Measurements from ENCODE around the gene TMEM219.
"Not testable (repeated sequence)": the region's sequence is repeated elsewhere in the genome, so short reads cannot be mapped to it uniquely, and the experiment has no call there.

The TMEM219 gene

DNA sequence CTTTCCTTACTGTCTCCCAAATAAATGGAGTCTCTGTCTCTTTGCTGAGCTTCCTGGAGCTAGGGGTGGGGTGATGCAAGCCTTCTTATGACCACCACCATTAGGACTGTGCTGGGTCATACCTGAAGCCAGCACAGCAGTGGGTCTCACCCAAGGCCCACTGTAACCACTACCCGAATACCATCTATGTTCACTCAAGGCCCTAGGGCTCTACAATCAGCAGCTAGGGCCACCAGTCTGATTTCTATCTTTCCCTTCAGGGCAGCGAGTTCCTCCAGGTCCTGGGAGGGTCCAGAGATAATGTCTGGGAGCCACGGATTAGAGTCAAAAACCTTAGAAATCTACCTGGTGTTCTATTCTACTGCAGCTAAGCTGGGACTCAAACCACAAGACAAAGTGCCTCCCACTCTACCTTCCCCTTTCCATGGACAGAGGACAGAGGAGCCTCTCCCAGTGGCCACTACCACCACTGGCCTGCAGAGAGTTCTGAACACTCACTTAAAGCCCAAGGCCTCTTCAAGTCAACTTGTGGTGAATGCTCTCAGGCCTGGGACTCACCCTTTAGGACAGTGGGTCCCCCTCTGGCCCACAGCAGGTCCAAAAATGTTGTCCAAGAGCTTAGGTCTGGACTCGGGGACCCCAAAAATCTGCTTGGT, 10.9 kb upstream of the TMEM219 start:
- DNase-seq: no peak

DNA sequence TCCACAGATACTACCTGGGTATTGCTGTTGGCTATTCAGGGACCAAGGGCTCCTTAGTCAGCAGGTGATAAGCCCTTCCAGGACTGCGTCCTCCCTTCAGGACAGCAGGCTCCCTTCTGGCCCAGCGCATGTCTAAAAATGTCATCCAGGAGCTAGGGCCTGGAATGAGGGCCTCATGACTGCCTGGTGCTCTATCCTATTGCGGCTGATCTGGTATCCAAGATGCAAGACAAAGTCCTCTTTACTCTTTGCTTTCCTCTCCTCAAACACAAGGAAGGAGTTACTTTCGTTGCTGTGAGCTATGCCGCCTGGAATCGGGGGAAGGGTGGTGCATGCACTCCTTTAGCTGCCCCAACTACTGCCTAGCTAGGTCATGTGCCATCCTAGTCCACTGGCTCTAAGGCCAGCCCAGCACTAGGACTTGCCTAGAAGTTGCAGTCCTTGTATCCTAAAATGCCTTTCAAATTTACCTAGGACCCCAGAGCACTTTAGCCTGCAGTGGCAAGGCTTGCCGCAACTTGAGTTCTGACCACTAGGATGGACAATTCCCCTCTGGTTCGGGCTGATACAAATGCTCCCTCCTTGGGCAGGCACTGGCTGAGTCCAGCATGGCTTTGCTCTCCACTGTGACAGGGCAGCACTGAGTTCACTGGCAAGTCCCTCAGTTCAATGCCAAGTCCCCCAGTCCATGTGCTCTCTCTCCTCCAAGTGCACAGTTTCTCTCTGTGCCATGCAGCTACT, 10.1 kb upstream of the TMEM219 start:
- no peak for DNase-seq

DNA sequence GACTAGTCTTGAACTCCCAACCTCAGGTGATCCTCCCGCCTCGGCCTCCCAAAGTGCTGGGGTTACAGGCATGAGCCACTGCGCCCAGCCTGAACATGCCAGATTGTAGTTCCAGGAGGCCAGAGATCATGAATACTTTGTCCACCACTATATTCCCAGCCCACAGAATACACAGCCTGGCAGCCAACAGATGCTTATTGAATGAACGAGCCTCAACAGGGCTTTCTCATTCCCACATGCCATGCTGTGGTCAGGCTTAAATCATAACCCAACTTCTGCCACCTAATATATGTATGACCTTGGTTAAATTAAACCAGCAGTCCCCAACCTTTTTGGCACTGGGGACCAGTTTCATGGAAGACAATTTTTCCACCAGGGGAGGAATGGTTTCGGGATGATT, 3.1 kb upstream of the TMEM219 start:
- DNase-seq: no peak

DNA sequence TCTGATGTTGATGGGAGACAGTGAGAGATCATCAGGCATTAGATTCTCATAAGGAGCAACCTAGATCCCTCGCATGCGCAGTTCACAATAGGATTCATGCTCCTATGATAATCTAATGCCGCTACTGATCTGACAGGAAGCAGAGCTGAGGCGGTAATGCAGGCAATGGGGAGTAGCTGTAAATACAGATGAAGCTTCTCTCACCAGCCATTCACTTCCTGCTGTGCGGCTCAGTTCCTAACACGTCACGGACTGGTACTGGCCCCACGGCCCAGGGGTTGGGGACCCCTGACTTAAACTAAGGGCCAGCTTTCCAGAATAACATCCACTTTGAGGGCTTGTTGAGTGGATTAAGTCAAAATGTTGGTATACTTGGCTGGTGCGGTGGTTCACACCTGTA, 2.6 kb upstream of the TMEM219 start:
- no peak for DNase-seq

DNA sequence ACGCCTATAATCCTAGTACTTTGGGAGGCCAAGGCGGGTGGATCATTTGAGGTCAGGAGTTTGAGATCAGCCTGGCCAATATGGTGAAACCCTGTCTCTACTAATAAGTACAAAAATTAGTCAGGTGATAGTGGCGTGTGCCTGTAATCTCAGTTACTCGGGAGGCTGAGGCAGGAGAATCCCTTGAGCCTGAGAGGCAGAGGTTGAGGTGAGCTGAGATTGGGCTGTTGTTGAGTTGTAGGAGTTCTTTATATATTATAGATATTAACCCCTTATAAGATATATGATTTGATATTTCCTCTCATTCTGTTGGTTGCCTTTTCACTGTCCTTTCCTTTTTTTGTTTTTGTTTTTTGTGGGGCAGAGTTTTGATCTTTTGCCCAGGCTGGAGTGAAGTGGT, 2.1 kb upstream of the TMEM219 start:
- DNase-seq: not testable (repeated sequence)

DNA sequence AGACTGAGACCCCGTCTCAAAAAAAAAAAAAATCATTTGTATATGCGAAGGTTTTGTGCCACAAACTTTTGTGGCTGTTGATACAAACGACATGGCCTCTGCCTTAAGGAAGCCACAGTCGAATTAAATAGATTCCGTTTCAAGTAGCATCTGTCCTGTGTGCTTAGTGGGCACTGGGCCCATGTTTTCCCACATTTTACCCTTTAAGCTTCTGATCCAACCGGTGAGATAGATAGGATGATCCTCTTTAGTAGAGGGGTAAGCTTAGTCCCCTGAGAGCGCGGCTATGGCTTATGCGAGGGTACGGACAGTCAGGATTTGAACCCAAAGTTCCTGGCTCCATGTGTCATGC, 776 bp upstream of the TMEM219 start:
- DNase-seq: no peak

DNA sequence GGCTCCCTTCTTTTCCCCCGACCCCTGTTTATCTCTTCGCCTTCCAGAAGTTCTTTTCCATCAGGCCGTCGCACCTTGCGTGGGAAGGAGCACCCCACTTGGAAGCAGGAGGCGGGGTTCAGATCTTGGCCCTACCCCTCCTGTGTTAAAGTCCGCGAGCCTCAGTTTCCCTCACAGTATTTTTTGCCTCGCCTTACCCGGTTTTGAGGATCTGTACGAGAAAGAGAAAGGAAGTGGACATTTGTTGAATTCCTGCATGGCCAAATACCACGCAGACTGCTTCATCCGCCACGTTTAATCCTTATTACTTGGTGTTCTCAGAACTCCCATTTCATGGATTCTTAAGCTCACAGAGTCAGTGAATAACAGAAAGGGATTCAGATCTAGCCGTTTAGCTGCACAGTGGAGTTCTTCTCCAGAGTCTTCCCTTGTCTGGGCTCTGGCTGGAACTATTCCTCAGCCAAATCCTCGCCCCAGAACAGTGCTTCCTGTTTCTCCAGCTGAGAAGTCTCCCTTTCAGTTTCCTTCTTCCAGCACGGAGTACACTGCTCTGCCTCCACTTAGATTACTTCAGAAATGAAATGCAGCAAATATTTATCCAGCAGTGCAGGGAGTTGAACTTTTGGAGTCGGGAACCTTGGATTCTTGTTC, 590 bp downstream of the TMEM219 start:
- peak in 3 of 56 donors; percentile 36 to 62 (median 57) for DNase-seq

DNA sequence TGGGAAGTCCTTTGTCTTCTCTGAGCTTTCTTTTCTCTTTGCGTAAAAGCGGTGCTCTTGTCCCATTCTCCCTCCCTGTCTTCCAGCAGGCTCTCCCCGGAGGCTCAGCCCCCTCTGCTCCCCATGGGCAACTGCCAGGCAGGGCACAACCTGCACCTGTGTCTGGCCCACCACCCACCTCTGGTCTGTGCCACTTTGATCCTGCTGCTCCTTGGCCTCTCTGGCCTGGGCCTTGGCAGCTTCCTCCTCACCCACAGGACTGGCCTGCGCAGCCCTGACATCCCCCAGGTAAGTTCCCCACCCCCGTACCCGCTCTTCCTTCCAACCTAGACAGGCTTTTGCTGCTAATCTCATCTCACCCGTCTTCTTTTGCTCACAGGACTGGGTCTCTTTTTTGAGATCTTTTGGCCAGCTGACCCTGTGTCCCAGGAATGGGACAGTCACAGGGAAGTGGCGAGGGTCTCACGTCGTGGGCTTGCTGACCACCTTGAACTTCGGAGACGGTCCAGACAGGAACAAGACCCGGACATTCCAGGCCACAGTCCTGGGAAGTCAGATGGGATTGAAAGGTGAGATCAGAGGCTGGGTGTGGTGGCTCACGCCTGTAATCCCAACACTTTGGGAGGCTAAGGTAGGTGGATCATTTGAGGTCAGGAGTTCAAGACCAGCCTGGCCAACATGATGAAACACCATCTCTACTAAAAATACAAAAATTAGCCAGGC, 1.3 kb downstream of the TMEM219 start:
- DNase-seq: peak in 1 of 56 donors; percentile 7

DNA sequence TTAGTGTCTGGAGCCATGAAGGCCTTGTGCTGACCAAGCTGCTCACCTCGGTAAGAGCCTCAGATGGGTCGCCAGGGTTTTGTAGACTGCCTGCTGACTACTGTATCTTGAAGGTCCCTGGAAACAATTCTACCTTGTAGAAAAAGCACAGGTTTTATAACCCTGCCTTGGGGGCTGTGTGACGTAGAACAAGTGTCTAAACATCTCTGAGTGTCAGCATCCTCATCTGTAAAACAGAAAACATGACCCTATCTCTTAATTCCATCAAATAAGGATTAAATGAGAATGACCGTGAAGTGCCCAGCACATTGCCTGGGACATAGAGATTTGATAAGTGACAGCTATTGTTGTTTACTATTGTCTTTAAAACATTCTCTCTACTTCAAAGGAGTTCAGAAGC, 6.3 kb downstream of the TMEM219 start:
- no peak for DNase-seq

DNA sequence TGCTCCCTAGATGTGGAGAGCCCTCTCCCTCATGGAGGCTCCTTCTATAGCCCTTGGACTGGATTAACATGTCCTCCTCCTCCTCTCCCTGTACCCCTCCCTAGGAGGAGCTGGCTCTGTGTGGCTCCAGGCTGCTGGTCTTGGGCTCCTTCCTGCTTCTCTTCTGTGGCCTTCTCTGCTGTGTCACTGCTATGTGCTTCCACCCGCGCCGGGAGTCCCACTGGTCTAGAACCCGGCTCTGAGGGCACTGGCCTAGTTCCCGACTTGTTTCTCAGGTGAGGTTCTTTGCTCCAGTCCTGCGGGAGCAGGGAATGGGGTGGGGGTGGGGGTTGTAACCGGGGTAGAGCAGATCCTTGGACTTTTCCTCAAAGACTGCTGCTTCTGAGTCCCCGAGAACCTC, 9.4 kb downstream of the TMEM219 start:
- no peak for DNase-seq

DNA sequence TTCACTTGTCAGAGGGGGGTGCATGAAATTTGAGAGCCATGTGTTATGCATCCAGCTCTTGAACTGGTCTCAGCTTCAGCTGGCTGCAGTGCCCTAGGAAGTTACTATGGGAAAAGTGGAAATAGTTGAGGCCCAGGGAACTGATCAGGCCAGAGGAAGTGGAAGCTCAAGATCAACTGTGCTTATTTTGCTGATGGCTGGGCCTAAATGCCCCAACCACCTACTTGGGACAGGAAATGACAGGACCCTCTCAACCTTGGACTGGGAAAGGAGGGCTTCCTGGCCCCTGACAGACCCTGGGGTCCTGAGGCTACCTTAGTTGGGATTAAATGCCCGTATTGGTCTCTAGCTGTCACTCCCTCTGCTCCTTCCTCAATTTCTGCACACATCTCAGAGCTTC, 10.6 kb downstream of the TMEM219 start:
- no peak for DNase-seq

DNA sequence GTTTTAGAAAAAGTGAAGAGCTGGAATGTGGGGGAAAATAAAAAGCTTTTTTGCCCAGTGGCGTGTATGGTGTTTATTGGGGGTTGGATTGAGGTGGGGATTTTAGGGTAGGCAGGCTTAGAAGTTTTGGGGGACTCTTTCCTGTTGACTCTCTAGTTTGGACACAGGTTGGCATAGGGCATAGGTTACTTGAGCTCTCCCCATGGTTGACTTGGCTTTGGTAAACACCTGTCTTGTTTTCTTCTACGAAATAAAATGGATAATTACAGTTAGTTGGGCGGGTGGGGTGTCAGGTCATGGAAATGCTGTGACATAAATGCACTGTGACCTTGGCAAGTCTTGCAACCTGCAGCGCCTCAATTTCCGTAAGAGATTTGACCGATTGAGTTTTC, 11.1 kb downstream of the TMEM219 start:
- DNase-seq: no peak

DNA sequence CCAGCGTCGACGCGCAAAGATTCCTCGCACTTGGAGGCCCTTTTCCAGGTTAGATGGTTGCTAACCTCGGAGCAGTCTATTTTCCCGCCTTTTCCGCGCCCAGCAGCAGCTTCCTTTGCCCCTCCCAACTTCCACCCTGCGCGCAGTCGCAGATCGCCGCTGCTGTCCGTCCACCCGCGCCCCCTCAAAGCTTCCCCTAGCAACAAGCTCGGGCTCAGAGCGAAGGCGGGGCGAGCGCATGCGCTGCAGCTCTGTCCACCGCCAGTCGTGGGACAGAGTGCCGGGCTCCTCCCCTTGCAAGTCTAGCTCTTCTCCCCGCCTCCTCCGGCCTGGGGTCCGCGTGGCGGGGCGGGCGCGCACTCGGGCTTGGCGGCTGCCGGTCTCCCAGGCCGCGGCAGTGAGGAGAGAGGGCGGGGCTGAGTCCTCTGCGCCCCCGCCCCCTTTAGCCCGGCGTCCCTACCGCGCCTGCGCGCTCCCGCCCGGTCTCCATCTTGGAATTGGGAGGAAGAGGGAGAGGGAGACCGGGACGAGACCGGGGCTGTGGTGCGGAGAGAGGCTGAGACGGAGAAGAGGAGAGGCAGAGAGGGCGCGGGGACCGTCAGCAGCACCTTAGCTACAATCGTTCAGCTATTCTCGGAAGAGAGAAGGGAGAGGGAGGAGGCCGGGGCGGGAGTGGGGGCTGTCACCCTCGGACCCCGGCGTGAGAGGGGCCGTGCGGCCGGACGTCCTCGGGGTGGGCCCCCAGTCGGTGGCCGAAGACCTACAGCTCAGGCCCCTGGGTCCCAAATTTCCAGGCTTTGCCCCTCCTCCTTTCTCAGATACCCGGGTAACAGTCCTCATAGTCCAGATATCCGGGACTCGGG, 11.7 kb downstream of the TMEM219 start, which contains the start of gene TAOK2:
TAOK2 (plus strand) TSS at position 485 of the 863 bp plus-strand sequence. CDS start 3,905 bp downstream, outside the sequence.
- DNase-seq: peak; percentile 93 to 100 (median 98)

DNA sequence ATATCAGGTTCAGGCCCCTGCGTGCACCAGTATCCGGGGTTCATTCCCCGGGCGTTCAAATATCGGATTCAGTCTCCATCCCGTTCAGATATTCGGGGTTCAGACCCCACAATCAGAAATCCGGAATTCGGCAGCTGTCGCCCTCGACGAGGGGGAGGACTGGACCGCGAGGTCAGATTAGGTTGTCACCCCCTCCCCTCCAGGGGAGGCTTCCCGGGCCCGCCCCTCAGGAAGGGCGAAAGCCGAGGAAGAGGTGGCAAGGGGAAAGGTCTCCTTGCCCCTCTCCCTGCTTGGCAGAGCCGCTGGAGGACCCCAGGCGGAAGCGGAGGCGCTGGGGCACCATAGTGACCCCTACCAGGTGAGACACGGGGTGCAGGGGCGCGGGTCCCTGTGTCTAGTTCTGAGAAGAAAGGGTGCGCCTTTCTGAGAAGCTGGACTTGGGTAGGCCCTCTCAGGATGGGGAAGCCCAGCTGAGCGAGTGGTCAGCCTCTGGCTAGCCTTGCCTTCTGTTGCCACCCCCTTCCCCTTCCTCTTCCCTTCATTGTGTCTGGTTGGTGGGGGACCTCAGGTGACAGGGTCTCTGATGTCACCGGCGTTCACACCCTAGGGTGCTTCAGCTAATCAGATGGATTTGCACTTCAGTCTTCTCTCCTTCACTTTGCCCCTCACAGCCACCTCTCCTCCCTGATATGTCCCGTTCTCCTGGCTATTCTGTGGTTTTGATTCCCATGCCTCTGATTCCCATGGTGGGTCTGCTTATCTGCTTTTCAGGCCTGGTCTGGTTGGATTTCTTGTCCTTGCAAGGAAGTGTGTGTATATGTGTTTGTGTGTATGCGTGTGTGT, 12.6 kb downstream of the TMEM219 start:
- DNase-seq: peak in 6 of 56 donors; percentile 8 to 40 (median 13)

DNA sequence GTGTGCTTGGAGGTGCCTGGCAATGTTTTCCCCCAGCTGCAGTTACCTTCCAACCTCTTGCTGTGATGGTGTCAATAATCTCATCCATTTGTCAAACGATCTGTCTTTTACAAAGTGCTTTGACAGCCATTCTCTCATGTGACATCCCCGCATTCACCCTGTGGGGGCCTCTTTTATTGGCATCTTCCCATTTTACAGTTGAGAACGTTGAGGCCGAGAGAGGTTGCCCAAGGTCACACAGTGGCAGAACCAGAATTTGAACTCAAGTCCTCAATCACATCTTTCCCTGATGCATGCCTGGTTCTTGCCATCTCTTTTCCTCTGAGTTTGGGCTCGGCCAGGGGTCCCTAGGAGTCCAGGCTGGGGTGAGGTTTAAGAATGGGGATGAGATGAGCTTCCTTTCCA, 13.3 kb downstream of the TMEM219 start:
- DNase-seq: no peak

DNA sequence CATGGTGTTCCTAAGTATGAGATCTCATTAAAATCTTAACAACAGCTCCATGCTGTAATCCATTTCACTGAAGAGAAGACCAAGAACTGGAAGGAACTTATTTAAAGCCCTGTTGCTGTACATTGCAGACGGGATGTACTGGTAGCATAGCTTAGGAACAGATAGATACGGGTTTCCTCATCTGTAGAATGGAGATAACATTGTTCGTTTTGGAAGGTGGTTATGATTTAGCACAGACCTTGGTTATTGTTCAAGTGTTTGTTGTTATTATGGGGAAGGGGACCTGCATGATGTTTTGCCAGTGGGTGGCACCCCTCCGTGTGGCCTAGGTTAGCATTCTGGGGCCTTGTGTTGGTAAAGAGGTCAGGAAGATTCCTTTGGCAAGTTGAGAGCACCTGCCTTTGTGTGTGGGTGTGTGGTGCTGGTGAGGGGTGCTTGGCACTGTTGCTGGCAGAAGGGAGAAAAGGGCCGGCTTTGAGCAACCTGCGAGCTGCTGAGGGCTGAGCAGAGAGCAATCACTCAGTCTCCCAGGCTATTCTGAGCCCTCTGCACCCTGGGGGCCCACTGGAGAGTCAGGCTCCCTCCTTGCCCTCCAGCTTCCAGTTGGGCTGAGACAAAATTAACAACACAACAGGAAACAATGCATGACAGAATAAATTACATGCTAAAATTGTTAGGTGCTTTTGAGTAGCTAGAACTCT, 14.1 kb downstream of the TMEM219 start:
- no peak for DNase-seq

DNA sequence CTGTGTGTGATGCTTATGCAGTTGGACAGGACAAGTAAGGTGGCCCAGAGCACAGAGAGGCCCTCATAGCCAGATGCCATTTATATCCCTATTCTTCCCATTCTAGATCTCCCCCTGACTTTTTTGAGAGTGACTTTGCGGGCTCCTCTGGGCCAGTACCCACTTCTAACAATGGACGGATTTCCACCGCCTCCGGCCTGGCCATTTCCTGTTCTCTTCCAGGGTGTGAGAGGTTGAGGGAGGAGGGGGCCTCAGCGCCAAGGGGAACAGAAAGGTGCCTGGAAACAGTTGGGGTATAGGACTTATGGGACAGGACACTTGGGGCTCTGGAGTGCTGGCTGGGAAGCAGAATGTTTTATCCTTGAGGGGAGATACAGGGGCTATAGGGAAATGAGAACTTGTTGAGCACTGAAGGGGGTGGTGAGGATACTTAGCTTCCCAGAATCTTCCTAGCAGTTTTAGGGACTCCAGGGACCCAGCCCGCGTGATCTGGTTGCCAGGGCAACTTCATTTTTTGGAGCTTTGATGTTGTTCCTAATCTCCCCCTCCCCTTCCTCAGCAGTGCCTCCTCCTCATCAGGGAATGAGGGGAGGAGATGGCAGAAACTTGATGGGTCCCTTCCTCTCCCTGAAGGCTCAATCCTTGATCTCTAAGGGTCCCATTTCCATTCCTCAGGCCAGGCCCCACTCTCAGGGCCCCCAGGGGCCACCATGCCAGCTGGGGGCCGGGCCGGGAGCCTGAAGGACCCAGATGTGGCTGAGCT, 15.4 kb downstream of the TMEM219 start:
- DNase-seq: no peak

DNA sequence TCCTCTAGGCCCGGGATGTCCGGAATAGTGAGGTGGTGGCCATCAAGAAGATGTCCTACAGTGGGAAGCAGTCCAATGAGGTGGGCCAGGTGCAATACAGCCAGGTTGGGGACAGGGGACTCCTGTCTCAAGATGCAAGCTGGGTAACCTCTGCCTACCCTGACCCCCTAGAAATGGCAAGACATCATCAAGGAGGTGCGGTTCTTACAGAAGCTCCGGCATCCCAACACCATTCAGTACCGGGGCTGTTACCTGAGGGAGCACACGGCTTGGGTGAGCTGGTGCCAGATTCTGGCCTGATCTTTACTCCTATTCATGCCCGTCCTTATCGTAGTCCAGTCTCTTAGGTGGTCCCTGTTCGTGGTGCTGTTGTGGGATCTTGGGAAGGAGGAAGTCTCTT, 16.2 kb downstream of the TMEM219 start:
- DNase-seq: no peak
